ENCODE data around the gene BNIPL. TPM values are rescaled to one million over a fixed set of nuclear protein-coding genes. Genes with fewer than 3 reads are reported as not detected.

Gene BNIPL
- total and polyA plus RNA-seq, 2 of the 13 experiments (the other 11 are each of a cell fraction or from before 2014, with no cell fraction given): 0.40 to 1.1 TPM

DNA sequence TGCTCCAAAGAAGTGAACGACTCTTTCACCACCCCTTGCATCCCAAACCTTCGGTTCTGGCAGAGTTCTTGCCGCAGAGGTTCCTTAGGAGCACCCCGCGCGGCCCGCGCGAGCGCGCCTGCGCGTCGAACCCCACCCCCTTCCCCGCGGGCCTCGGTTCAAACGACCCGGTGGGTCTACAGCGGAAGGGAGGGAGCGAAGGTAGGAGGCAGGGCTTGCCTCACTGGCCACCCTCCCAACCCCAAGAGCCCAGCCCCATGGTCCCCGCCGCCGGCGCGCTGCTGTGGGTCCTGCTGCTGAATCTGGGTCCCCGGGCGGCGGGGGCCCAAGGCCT lies 11.2 kb downstream of the BNIPL start, which contains the start of gene C1orf56 (continued):
- TF ChIP-seq, protein P1, sequence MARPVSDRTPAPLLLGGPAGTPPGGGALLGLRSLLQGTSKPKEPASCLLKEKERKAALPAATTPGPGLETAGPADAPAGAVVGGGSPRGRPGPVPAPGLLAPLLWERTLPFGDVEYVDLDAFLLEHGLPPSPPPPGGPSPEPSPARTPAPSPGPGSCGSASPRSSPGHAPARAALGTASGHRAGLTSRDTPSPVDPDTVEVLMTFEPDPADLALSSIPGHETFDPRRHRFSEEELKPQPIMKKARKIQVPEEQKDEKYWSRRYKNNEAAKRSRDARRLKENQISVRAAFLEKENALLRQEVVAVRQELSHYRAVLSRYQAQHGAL (CRISPR knock-in tag; IDR thresholded peaks at IDR 0.05; ENCODE audit: not compliant biosample characterization): no peak
- TF ChIP-seq GFI1 (CRISPR knock-in tag; IDR thresholded peaks at IDR 0.05; ENCODE audit: borderline replicate concordance) (no peak), SNAPC2 (CRISPR knock-in tag; IDR thresholded peaks at IDR 0.05) (no peak), CBFB (CRISPR knock-in tag; IDR thresholded peaks at IDR 0.05) (no peak), RFX1 (IDR thresholded peaks at IDR 0.05) (no peak), HNRNPLL (IDR thresholded peaks at IDR 0.05; ENCODE audit: low read depth, low read length, poor library complexity, severe bottlenecking) (no peak), TP53 (CRISPR knock-in tag; conservative IDR thresholded peaks at IDR 0.05) (no peak), ATF1 (CRISPR knock-in tag; IDR thresholded peaks at IDR 0.05) (no peak), CHD2 (IDR thresholded peaks at IDR 0.05; ENCODE audit: low read depth, low read length) (no peak), SMAD9 (CRISPR knock-in tag; IDR thresholded peaks at IDR 0.05) (no peak), ZBTB7A (CRISPR knock-in tag; IDR thresholded peaks at IDR 0.05) (no peak), PHF8 (CRISPR knock-in tag; IDR thresholded peaks at IDR 0.05) (peak; percentile 82), CHD4 (IDR thresholded peaks at IDR 0.05; ENCODE audit: borderline replicate concordance, low read length) (no peak), POLR2AphosphoS2 (IDR thresholded peaks at IDR 0.05; ENCODE audit: low read depth, low read length) (no peak), ZFP37 (CRISPR knock-in tag; IDR thresholded peaks at IDR 0.05; ENCODE audit: borderline replicate concordance) (no peak), ELF3 (CRISPR knock-in tag; IDR thresholded peaks at IDR 0.05) (0 out of 2 replicates have a peak, but pooled peaks have one; percentile 21), ASH2L (IDR thresholded peaks at IDR 0.05; ENCODE audit: insufficient read length, low read depth, low read length) (no peak), NBN (conservative IDR thresholded peaks at IDR 0.05) (no peak), NFKB2 (CRISPR knock-in tag; IDR thresholded peaks at IDR 0.05; ENCODE audit: borderline replicate concordance) (no peak), DNMT1 (CRISPR knock-in tag; IDR thresholded peaks at IDR 0.05) (no peak), SMAD3 (CRISPR knock-in tag; IDR thresholded peaks at IDR 0.05) (no peak), TCF7 (IDR thresholded peaks at IDR 0.05; ENCODE audit: low read depth) (no peak), ZNF382 (CRISPR knock-in tag; IDR thresholded peaks at IDR 0.05; ENCODE audit: borderline replicate concordance) (no peak)
- TF ChIP-seq, protein P2, sequence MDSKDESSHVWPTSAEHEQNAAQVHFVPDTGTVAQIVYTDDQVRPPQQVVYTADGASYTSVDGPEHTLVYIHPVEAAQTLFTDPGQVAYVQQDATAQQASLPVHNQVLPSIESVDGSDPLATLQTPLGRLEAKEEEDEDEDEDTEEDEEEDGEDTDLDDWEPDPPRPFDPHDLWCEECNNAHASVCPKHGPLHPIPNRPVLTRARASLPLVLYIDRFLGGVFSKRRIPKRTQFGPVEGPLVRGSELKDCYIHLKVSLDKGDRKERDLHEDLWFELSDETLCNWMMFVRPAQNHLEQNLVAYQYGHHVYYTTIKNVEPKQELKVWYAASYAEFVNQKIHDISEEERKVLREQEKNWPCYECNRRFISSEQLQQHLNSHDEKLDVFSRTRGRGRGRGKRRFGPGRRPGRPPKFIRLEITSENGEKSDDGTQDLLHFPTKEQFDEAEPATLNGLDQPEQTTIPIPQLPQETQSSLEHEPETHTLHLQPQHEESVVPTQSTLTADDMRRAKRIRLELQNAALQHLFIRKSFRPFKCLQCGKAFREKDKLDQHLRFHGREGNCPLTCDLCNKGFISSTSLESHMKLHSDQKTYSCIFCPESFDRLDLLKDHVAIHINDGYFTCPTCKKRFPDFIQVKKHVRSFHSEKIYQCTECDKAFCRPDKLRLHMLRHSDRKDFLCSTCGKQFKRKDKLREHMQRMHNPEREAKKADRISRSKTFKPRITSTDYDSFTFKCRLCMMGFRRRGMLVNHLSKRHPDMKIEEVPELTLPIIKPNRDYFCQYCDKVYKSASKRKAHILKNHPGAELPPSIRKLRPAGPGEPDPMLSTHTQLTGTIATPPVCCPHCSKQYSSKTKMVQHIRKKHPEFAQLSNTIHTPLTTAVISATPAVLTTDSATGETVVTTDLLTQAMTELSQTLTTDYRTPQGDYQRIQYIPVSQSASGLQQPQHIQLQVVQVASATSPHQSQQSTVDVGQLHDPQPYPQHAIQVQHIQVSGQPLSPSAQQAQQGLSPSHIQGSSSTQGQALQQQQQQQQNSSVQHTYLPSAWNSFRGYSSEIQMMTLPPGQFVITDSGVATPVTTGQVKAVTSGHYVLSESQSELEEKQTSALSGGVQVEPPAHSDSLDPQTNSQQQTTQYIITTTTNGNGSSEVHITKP (CRISPR knock-in tag; IDR thresholded peaks at IDR 0.05; ENCODE audit: low read depth): no peak
- TF ChIP-seq, protein P3, sequence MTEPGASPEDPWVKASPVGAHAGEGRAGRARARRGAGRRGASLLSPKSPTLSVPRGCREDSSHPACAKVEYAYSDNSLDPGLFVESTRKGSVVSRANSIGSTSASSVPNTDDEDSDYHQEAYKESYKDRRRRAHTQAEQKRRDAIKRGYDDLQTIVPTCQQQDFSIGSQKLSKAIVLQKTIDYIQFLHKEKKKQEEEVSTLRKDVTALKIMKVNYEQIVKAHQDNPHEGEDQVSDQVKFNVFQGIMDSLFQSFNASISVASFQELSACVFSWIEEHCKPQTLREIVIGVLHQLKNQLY (CRISPR knock-in tag; IDR thresholded peaks at IDR 0.05): 0 out of 2 replicates have a peak, but pooled peaks have one; percentile 32
- TF ChIP-seq, protein P4, sequence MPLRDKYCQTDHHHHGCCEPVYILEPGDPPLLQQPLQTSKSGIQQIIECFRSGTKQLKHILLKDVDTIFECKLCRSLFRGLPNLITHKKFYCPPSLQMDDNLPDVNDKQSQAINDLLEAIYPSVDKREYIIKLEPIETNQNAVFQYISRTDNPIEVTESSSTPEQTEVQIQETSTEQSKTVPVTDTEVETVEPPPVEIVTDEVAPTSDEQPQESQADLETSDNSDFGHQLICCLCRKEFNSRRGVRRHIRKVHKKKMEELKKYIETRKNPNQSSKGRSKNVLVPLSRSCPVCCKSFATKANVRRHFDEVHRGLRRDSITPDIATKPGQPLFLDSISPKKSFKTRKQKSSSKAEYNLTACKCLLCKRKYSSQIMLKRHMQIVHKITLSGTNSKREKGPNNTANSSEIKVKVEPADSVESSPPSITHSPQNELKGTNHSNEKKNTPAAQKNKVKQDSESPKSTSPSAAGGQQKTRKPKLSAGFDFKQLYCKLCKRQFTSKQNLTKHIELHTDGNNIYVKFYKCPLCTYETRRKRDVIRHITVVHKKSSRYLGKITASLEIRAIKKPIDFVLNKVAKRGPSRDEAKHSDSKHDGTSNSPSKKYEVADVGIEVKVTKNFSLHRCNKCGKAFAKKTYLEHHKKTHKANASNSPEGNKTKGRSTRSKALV (CRISPR knock-in tag; IDR thresholded peaks at IDR 0.05): no peak
